Mucosa of stomach (tissue), 1 donor: Measurements from ENCODE around the gene ZNF407.

Experiments
- H3K27me3 ChIP-seq: one replicate; pipeline ENCODE4 v1.7.0; 2013; ENCODE audit warnings: mild to moderate bottlenecking, low read length; ENCODE audit not compliant: control insufficient read depth, insufficient read depth
- H3K36me3 ChIP-seq: one replicate; pipeline ENCODE4 v1.7.0; 2013; ENCODE audit warnings: low read length; ENCODE audit not compliant: control insufficient read depth, insufficient read depth
- H3K4me1 ChIP-seq: one replicate; pipeline ENCODE4 v1.7.0; 2013; ENCODE audit warnings: mild to moderate bottlenecking, low read length; ENCODE audit not compliant: control insufficient read depth, insufficient read depth
- H3K4me3 ChIP-seq: one replicate; pipeline ENCODE4 v1.7.0; 2013; ENCODE audit warnings: low read length
- H3K9ac ChIP-seq: one replicate; pipeline ENCODE4 v1.7.0; 2013; ENCODE audit warnings: mild to moderate bottlenecking, low read length, moderate library complexity
- H3K9me3 ChIP-seq: one replicate; pipeline ENCODE4 v1.7.0; 2013; ENCODE audit warnings: mild to moderate bottlenecking, low read length, moderate library complexity; ENCODE audit not compliant: control insufficient read depth
- donor health status: Pancreatic carcinoma.

The ZNF407 gene

DNA sequence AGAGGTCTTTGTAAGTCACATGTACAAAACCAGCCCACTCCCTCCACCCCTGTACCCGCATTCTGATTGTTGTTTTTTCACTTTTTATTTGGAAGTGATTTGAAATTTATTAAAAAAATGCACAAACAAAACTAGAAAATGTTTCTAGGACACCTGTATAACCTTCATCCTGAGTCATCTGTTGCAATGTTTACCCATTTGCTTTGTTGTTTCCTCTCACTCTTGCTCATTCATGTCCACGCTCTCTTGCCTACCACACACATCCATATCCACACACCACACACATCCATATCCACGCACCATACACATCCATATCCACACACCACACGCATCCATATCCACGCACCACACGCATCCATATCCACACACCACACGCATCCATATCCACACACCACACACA lies 18.8 kb downstream of the ZNF407 start:
- H3K27me3 ChIP-seq = no peaks in the 10 kb centered on the region
- no peak overlapping the region for H3K4me3 ChIP-seq
- H3K9ac ChIP-seq = no peak overlapping the region
- no peaks in the 10 kb centered on the region for H3K36me3 ChIP-seq
- H3K9me3 ChIP-seq = no peaks in the 10 kb centered on the region
- no peaks in the 10 kb centered on the region for H3K4me1 ChIP-seq

DNA sequence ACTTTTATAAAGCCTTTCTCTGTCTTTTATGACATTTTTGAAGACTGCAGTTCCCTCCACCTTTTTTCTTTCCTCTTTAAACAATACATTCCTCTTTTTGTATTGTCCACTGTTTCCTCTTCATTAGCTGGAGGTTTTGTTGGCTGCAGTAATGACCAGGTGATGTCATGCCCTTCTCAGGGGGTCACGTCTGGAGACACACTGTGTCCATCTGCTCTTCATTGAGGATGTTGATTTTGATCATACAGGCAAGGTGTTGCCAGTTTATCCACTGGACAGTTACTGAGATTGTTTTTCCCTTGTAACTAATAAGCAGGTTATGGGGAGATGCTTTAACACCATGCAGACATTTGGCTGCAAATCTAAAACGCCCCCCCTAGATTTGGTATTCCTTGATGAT lies 19.8 kb downstream of the ZNF407 start:
- Histone ChIP-seq H3K4me1 (no peaks in the 10 kb centered on the region), H3K36me3 (no peaks in the 10 kb centered on the region), H3K9me3 (no peaks in the 10 kb centered on the region), H3K4me3 (no peak overlapping the region), H3K9ac (no peak overlapping the region), H3K27me3 (no peaks in the 10 kb centered on the region)

- Histone ChIP-seq H3K27me3 (no peaks in the 10 kb centered on the region), H3K4me1 (no peaks in the 10 kb centered on the region), H3K9me3 (no peaks in the 10 kb centered on the region), H3K4me3 (no peak overlapping the region), H3K36me3 (no peaks in the 10 kb centered on the region), H3K9ac (no peak overlapping the region)
These were observed 24.4 kb downstream of the ZNF407 start for GRCh38 chr18:74622072-74622471.

DNA sequence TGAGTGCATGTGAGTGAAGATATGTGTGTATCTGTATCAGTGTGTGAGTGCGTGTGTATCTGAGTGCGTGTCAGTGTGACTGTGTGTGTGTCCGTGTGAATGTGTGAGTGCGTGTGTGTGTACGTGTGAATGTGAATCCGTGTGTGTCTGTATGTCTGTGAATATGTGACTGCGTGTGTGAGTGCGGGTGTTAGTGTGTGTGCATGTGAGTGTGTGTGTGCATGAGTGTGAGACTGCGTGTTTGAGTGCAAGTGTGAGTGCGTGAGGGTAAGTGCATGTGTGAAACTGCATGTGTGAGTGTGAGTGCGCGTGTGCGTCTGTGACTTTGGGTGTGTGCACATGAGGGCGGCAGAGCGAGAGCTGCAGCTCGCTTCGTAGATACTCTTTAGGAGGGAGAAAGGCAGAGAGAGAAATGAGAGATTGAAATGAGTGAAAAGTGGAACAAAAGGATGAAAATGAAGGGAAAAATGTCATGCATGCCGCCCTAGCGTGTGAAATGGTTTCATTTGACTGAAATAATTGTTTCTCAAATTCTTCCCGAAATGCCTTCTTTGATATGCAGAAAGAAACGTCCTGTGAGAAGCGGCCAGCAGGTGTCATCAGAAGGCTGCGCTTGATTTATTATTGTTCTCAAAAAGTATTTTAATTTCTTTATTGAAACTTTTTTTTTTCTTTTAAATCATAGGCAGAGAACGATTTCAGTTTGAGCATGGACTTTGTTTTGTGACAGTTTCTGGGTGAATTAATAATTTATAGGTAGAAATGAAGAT lies 25.6 kb downstream of the ZNF407 start:
- no peaks in the 10 kb centered on the region for H3K4me1 ChIP-seq
- H3K4me3 ChIP-seq = no peak overlapping the region
- no peak overlapping the region for H3K9ac ChIP-seq
- no peaks in the 10 kb centered on the region for H3K27me3 ChIP-seq
- no peaks in the 10 kb centered on the region for H3K36me3 ChIP-seq
- H3K9me3 ChIP-seq = no peaks in the 10 kb centered on the region

- Histone ChIP-seq H3K9ac (no peak overlapping the region), H3K36me3 (no peaks in the 10 kb centered on the region), H3K4me3 (no peak overlapping the region)
These were observed 26.8 kb downstream of the ZNF407 start for GRCh38 chr18:74624466-74624865.

GRCh38 chr18:74625157-74625556 lies 27.5 kb downstream of the ZNF407 start:
- Histone ChIP-seq H3K9ac (no peak overlapping the region), H3K9me3 (no peaks in the 10 kb centered on the region), H3K27me3 (no peaks in the 10 kb centered on the region), H3K4me1 (no peaks in the 10 kb centered on the region), H3K4me3 (no peak overlapping the region), H3K36me3 (no peaks in the 10 kb centered on the region)

More at GRCh38 chr18:74624466-74624865, 26.8 kb downstream of the ZNF407 start:
- no peaks in the 10 kb centered on the region for H3K4me1 ChIP-seq
- H3K27me3 ChIP-seq = no peaks in the 10 kb centered on the region
- H3K9me3 ChIP-seq = no peaks in the 10 kb centered on the region

- Histone ChIP-seq H3K4me3 (no peak overlapping the region), H3K4me1 (no peaks in the 10 kb centered on the region), H3K27me3 (no peaks in the 10 kb centered on the region), H3K36me3 (no peaks in the 10 kb centered on the region), H3K9me3 (no peaks in the 10 kb centered on the region), H3K9ac (no peak overlapping the region)
These were observed 28.6 kb downstream of the ZNF407 start for GRCh38 chr18:74626049-74626874.

DNA sequence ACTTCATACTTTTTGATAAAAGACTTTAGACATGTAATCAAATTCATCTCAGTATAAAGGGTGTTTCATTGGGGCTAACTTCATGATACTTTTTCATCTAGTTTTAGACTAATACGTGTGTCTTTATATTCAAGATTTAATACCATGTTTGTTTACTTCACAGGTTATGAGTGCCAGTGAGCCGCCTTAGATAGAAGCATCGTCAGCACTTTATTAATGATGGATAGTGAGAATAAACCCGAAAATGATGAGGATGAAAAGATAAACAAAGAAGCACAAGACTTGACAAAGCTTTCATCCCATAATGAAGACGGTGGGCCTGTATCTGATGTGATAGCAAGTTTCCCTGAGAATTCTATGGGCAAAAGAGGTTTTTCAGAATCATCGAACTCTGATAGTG lies 33.1 kb downstream of the ZNF407 start:
- H3K4me1 ChIP-seq = no peaks in the 10 kb centered on the region
- H3K36me3 ChIP-seq = no peaks in the 10 kb centered on the region
- no peak overlapping the region for H3K9ac ChIP-seq
- H3K4me3 ChIP-seq = no peak overlapping the region
- H3K9me3 ChIP-seq = no peaks in the 10 kb centered on the region
- no peaks in the 10 kb centered on the region for H3K27me3 ChIP-seq

DNA sequence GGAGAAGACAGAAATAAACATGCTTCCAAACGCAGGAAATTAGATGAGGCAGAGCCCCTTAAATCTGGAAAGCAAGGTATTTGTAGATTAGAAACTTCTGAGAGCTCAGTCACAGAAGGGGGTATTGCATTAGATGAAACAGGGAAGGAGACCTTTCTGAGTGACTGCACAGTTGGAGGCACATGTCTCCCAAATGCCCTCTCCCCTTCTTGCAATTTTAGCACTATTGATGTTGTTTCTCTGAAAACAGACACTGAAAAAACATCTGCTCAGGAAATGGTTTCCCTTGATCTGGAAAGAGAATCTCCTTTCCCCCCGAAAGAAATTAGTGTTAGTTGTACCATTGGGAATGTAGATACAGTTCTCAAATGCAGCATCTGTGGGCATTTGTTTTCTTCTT lies 33.5 kb downstream of the ZNF407 start:
- Histone ChIP-seq H3K27me3 (no peaks in the 10 kb centered on the region), H3K4me3 (no peak overlapping the region), H3K9ac (no peak overlapping the region), H3K36me3 (no peaks in the 10 kb centered on the region), H3K9me3 (no peaks in the 10 kb centered on the region), H3K4me1 (no peaks in the 10 kb centered on the region)

DNA sequence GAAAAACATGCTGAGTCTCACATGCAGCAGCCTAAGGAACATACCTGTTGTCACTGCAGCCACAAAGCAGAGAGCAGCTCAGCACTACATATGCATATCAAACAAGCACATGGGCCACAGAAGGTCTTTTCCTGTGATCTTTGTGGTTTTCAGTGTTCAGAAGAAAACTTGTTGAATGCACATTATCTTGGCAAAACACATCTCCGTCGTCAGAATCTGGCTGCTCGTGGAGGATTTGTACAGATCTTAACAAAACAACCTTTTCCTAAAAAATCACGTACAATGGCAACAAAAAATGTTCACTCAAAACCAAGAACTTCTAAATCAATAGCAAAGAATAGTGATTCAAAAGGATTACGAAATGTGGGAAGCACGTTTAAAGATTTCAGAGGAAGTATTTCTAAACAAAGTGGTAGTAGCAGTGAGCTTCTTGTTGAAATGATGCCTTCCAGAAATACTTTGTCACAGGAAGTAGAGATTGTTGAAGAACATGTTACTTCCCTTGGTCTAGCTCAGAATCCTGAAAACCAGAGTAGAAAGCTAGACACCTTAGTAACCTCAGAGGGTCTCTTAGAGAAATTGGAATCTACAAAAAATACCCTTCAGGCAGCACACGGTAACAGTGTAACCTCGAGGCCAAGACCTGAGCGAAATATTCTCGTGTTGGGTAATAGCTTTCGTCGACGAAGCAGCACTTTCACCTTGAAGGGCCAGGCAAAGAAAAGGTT lies 34.1 kb downstream of the ZNF407 start:
- Histone ChIP-seq H3K9me3 (no peaks in the 10 kb centered on the region), H3K4me3 (no peak overlapping the region), H3K9ac (no peak overlapping the region), H3K27me3 (no peaks in the 10 kb centered on the region), H3K36me3 (no peaks in the 10 kb centered on the region), H3K4me1 (no peaks in the 10 kb centered on the region)

- Histone ChIP-seq H3K4me3 (no peak overlapping the region), H3K9ac (no peak overlapping the region)
These were observed 34.6 kb downstream of the ZNF407 start for GRCh38 chr18:74632351-74632679.

DNA sequence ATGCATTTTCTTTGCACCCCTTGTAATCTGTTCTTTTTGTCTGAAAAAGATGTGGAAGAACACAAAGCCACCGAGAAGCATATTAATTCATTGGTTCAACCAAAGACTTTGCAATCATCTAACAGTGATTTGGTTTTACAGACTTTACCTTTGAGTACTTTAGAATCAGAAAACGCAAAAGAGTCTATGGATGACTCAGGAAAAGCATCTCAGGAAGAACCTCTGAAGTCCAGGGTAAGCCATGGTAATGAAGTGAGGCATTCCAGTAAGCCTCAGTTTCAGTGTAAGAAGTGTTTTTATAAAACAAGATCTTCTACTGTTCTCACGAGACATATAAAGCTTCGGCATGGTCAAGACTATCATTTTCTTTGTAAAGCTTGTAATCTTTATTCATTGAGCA lies 35.2 kb downstream of the ZNF407 start:
- Histone ChIP-seq H3K9me3 (no peaks in the 10 kb centered on the region), H3K9ac (no peak overlapping the region), H3K4me3 (no peak overlapping the region), H3K36me3 (no peaks in the 10 kb centered on the region), H3K27me3 (no peaks in the 10 kb centered on the region), H3K4me1 (no peaks in the 10 kb centered on the region)

More at GRCh38 chr18:74632351-74632679, 34.6 kb downstream of the ZNF407 start:
- no peaks in the 10 kb centered on the region for H3K4me1 ChIP-seq
- H3K9me3 ChIP-seq = no peaks in the 10 kb centered on the region
- H3K27me3 ChIP-seq = no peaks in the 10 kb centered on the region
- H3K36me3 ChIP-seq = no peaks in the 10 kb centered on the region
